A549 (cell line): ENCODE measurements around the gene UGT3A2. TPM values are rescaled to one million over a fixed set of nuclear protein-coding genes. Genes with fewer than 3 reads are reported as not detected.

Source experiments
- ATAC-seq, 2 experiments: fragments of 200-7000 bp in 1 of 2; fragments of >200 bp in 1 of 2; cut with Nextera tagmentation in 1 of 2; cut with Tn5 transposase in 1 of 2; 3 replicates each; pipeline versions ENCODE4 v1.8.0 to v1.9.1; 2018 to 2020; ENCODE audit warnings: mild to moderate bottlenecking in 1 of 2, moderate library complexity in 1 of 2
- CTCF ChIA-PET: fragments of 300-600 bp; sonication (Branson Sonifier 250); formaldehyde crosslinking; extraction: SDS; loops from one replicate; lab custom pipeline; 2021; ENCODE audit warnings: antibody characterized with exemption, inconsistent platforms; lab: Yijun Ruan, JAX
- POLR2A ChIA-PET: fragments of 350-600 bp; formaldehyde crosslinking; extraction: SDS; loops from one replicate; lab custom pipeline; 2021; ENCODE audit warnings: antibody characterized with exemption, inconsistent platforms; lab: Yijun Ruan, JAX
- DNase-seq, 2 experiments: peaks; one replicate each; pipeline versions ENCODE4 v3.0.0 to v3.0.0-alpha.2; 2011 to 2016; ENCODE audit warnings: low read depth in 1 of 2, low spot score in 1 of 2
- FAIRE-seq: peaks from 2 replicates; lab custom pipeline; 2011; peaks lifted over from hg19 to GRCh38; lab: Jason Lieb, UNC
- H3K27ac ChIP-seq, 2 experiments: fragments of >200 bp; sonication (Bioruptor Twin); formaldehyde crosslinking; 3 replicates each; pipeline ENCODE4 v1.5.1; 2016 to 2017
- H3K4me1 ChIP-seq: fragments of >200 bp; sonication (Bioruptor Twin); formaldehyde crosslinking; 3 replicates; pipeline ENCODE4 v1.6.1; 2016
- H3K4me2 ChIP-seq: fragments of >200 bp; sonication (Bioruptor Twin); formaldehyde crosslinking; 3 replicates; pipeline ENCODE4 v1.6.1; 2016
- H3K4me3 ChIP-seq: fragments of >200 bp; sonication (Bioruptor Twin); formaldehyde crosslinking; 3 replicates; pipeline ENCODE4 v1.5.1; 2016
- H3K9me3 ChIP-seq: fragments of >200 bp; sonication (Bioruptor Twin); formaldehyde crosslinking; 3 replicates; pipeline ENCODE4 v1.6.1; 2016
- CBX2 ChIP-seq: fragments of 200-600 bp; sonication (generic); IDR thresholded peaks from 2 replicates; pipeline ENCODE4 v1.6.1; 2016; ENCODE audit warnings: low read depth, mild to moderate bottlenecking, borderline replicate concordance
- FOSL2 ChIP-seq, 2 experiments: fragments of 450-650 bp in 1 of 2; fragments of >200 bp in 1 of 2; sonication (Bioruptor Twin) in 1 of 2; formaldehyde crosslinking; IDR thresholded peaks; 2 replicates each; pipeline versions ENCODE4 v1.5.0 to v1.6.1; 2016 to 2020; ENCODE audit warnings: mild to moderate bottlenecking in 1 of 2, moderate library complexity in 1 of 2
- GATA3 ChIP-seq: IDR thresholded peaks from 2 replicates; pipeline ENCODE4 v1.6.1; 2012; ENCODE audit warnings: borderline replicate concordance
- KDM1A ChIP-seq: fragments of 200-600 bp; sonication (generic); IDR thresholded peaks from 2 replicates; pipeline ENCODE4 v1.6.1; 2016; ENCODE audit warnings: low read depth, mild to moderate bottlenecking
- NPAS2 ChIP-seq: fragments of 250-450 bp; sonication (Bioruptor Pico); IDR thresholded peaks from 2 replicates; pipeline ENCODE4 v1.8.0; 2022; ENCODE audit warnings: mild to moderate bottlenecking, moderate library complexity, borderline replicate concordance
- PBX3 ChIP-seq: IDR thresholded peaks from 2 replicates; pipeline ENCODE4 v1.6.1; 2012
- USF2 ChIP-seq: fragments of 450-650 bp; IDR thresholded peaks from 2 replicates; pipeline ENCODE4 v1.6.1; 2014; ENCODE audit warnings: antibody characterized with exemption
- ZFP36 ChIP-seq: fragments of 450-650 bp; IDR thresholded peaks from 2 replicates; pipeline ENCODE4 v1.6.1; 2014; ENCODE audit warnings: borderline replicate concordance; ENCODE audit not compliant: partially characterized antibody
- ZNF302 ChIP-seq: fragments of 250-450 bp; sonication (Bioruptor Pico); IDR thresholded peaks from 2 replicates; pipeline ENCODE4 v1.9.0; 2021; ENCODE audit warnings: inconsistent platforms, mild to moderate bottlenecking, moderate library complexity
- WGBS: methylation state at CpG from one replicate; pipeline ENCODE4 v1.1.6; 2017; ENCODE audit errors: missing lambda C conversion rate; 5-methylcytosine and 5-hydroxymethylcytosine counted together
- polyA minus RNA-seq: library from RNA; depleted of rRNA, polyadenylated mRNA; stranded (reverse); fragments of >200 nt; gene quantifications from 2 replicates; pipeline ENCODE4 v1.2.3, GENCODE V29; 2011; rRNA and poly(A)+ RNA removed
- polyA plus RNA-seq, 4 experiments: library from polyadenylated mRNA; depleted of rRNA in 3 of 4; stranded (reverse); fragments of >200 nt; fragmentation: RNase III in 1 of 4; extraction: RNeasy Plus Mini Kit Qiagen cat#74134 plus additional on column Dnase treatment in 1 of 4; gene quantifications; 2 replicates in 3 of 4; 3 replicates in 1 of 4; pipeline ENCODE4 v1.2.3, GENCODE V29; 2011 to 2017
- TF ChIP-seq, protein P1 (sequence below): fragments of 250-450 bp; sonication (Bioruptor Pico); IDR thresholded peaks from 2 replicates; pipeline ENCODE4 v1.5.0; 2020; ENCODE audit warnings: low read depth, mild to moderate bottlenecking, moderate library complexity
- TF ChIP-seq, protein P2 (sequence below): fragments of >200 bp; sonication (Bioruptor Twin); formaldehyde crosslinking; IDR thresholded peaks from 3 replicates; pipeline ENCODE4 v1.6.1; 2016

UGT3A2 gene
- polyA plus RNA-seq (2011; rRNA removed) (not detected in 2 replicates), polyA plus RNA-seq (2017; fragmentation: RNase III; extraction: RNeasy Plus Mini Kit Qiagen cat#74134 plus additional on column Dnase treatment) (not detected in 3 replicates), polyA minus RNA-seq (not detected in 2 replicates)
- not detected in 2 replicates for polyA plus RNA-seq (2012; cell fraction: cytosol; rRNA removed)
- not detected in 2 replicates for polyA plus RNA-seq (2012; cell fraction: nucleus; rRNA removed)

DNA sequence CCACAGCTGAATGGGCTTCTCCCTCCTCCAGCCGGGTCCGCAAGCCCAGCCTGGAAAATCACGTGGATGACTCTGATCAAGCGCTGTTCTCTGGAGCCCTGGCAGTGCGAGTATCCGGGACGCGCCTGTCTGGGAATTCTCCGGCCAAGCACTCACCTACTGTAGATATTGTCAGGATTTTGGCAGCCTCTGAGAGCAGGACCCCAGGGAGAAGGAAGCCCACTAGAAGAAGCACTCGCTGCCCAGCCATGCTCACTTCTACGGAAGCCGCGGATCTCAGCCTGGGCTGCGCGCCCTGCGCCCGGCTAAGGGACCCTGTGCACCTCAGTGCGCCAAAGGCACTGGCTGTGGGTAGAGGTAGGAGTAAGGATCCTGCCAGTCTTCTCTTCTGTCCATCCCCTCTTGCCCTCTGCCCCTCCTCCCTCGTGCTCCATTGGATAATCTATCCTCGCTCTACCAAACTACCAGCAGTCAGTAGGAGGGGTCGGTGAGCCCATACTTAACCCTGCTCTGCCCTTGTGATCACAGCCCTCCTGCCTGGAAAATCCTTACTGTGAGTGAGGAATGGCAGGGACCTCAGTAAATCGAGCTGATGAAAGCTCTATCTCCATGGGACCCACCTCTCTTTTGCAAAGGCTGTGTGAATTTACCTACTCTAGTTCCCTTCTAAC is at the start of gene UGT3A2:
Gene UGT3A2 (minus strand): TSS at position 343 of the 671 bp plus-strand sequence. CDS start 93 bp downstream, at position 250.
- FAIRE-seq (no peak), DNase-seq (no peak), ATAC-seq (no peak)
- Histone ChIP-seq H3K9me3 (no peaks in the 10 kb centered on the region), H3K27ac (no peak within 1 kb of the TSS), H3K4me3 (no peak within 1 kb of the TSS), H3K4me1 (no peaks in the 10 kb centered on the region), H3K4me2 (no peak within 1 kb of the TSS)
- TF ChIP-seq PBX3, result no peak
- TF ChIP-seq NPAS2, result no peak
- no peak for TF ChIP-seq FOSL2 (IDR thresholded peaks at IDR 0.05)
- TF ChIP-seq FOSL2 (CRISPR knock-in tag; IDR thresholded peaks at IDR 0.05), result no peak
- TF ChIP-seq, protein P1, sequence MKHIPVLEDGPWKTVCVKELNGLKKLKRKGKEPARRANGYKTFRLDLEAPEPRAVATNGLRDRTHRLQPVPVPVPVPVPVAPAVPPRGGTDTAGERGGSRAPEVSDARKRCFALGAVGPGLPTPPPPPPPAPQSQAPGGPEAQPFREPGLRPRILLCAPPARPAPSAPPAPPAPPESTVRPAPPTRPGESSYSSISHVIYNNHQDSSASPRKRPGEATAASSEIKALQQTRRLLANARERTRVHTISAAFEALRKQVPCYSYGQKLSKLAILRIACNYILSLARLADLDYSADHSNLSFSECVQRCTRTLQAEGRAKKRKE, result no peak
- TF ChIP-seq KDM1A, result no peak
- ChIA-PET POLR2A (no interaction called here), CTCF (interaction anchor here (1.9 kb wide), 1 partner anchor 12 kb away, joined by 5 read pairs; no protein-coding TSS in a partner anchor)
- WGBS, result 49% methylated on average over 19 of the region's 22 CpGs

DNA sequence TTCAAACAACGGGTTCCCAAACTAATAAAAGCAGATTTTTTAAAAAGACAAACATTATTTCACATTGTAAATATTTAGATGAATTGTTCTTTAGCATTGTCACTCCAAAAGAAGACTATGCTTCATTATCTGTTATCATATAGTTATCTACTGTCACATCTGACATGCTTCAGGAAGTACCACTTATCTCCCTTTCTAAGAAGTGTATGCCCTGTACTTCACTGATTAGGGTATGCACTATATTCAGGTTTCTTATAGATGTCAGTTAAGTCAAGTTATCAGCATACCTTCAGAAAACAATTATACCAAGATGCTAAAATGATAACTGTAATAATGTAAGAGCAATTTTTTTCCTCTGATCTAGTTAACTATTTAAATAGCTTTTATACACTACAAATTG is 44.6 kb upstream of the UGT3A2 start:
- Histone ChIP-seq H3K27ac (no peak overlapping the region), H3K4me3 (no peak overlapping the region), H3K9me3 (no peaks in the 10 kb centered on the region), H3K4me1 (peaks cover 4% of the 10 kb centered on the region; the same call in 2 of the 3 replicates), H3K4me2 (no peak overlapping the region)
- FAIRE-seq (no peak), ATAC-seq (no peak), DNase-seq (no peak)
- WGBS, result 63% methylated on average over 1 of the region's 1 CpG
- TF ChIP-seq ZFP36, result no peak
- TF ChIP-seq USF2, result no peak
- TF ChIP-seq GATA3, result no peak
- no peak for TF ChIP-seq CBX2
- TF ChIP-seq, protein P2, sequence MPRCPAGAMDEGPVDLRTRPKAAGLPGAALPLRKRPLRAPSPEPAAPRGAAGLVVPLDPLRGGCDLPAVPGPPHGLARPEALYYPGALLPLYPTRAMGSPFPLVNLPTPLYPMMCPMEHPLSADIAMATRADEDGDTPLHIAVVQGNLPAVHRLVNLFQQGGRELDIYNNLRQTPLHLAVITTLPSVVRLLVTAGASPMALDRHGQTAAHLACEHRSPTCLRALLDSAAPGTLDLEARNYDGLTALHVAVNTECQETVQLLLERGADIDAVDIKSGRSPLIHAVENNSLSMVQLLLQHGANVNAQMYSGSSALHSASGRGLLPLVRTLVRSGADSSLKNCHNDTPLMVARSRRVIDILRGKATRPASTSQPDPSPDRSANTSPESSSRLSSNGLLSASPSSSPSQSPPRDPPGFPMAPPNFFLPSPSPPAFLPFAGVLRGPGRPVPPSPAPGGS, result no peak
- ChIA-PET POLR2A (no interaction called here), CTCF (no interaction called here)

- Histone ChIP-seq H3K9me3 (no peaks in the 10 kb centered on the region), H3K4me2 (no peak overlapping the region), H3K4me3 (no peak overlapping the region), H3K27ac (no peak overlapping the region), H3K4me1 (peaks cover 4% of the 10 kb centered on the region; the same call in 2 of the 3 replicates)
- ChIA-PET CTCF (no interaction called here), POLR2A (no interaction called here)
- ATAC-seq (no peak), FAIRE-seq (no peak), DNase-seq (no peak)
- WGBS, result 36% methylated on average over 3 of the region's 3 CpGs
- no peak for TF ChIP-seq FOSL2 (IDR thresholded peaks at IDR 0.05)
- TF ChIP-seq FOSL2 (CRISPR knock-in tag; IDR thresholded peaks at IDR 0.05), result peak; percentile 4; the same call in 1 of the 2 replicates
- TF ChIP-seq ZNF302 (CRISPR knock-in tag), result no peak
Measured at GRCh38 chr5:36108758-36109460, 42.2 kb upstream of the UGT3A2 start.
